GM10248 (cell line): ENCODE measurements around the gene CD3G.
"Not testable (repeated sequence)": the region's sequence is repeated elsewhere in the genome, so short reads cannot be mapped to it uniquely, and the experiment has no call there.

Experiments used
- CTCF ChIA-PET: fragments of 300-600 bp; sonication (Branson Sonifier 250); formaldehyde crosslinking; extraction: SDS; loops from one replicate; lab custom pipeline; 2021; ENCODE audit warnings: antibody characterized with exemption; lab: Yijun Ruan, JAX
- POLR2A ChIA-PET: fragments of 350-650 bp; sonication (Branson Sonifier 250); formaldehyde crosslinking; extraction: SDS; loops from one replicate; lab custom pipeline; 2020; ENCODE audit warnings: antibody characterized with exemption; lab: Yijun Ruan, JAX
- DNase-seq: peaks from one replicate; pipeline ENCODE4 v3.0.0; 2012; ENCODE audit errors: extremely low spot score
- TF ChIP-seq, protein P1 (sequence below): IDR thresholded peaks from 2 replicates; pipeline ENCODE4 v1.5.1; 2012; ENCODE audit warnings: mild to moderate bottlenecking, low read depth; ENCODE audit errors: extremely low read depth, missing control alignments, control extremely low read depth

The CD3G gene

DNA sequence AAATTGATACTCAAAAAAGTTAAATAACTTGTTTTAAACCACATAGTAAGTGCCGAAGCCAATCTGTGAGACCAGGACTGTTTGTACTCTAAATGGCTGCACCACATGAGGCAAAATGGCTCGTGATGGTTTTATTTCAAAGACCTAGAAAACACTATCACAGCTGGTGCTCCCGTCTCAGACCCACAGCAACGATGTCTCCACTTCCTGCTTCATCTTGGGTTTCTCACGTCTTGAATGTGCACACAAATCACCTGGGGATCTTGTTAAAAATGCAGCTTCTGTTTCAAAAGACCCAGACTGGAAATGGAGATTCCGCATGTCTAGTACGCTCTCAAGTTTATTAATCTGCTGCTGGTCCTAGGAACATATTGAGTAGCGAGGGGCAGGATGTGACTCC, 38.4 kb upstream of the CD3G start:
- TF ChIP-seq, protein P1, sequence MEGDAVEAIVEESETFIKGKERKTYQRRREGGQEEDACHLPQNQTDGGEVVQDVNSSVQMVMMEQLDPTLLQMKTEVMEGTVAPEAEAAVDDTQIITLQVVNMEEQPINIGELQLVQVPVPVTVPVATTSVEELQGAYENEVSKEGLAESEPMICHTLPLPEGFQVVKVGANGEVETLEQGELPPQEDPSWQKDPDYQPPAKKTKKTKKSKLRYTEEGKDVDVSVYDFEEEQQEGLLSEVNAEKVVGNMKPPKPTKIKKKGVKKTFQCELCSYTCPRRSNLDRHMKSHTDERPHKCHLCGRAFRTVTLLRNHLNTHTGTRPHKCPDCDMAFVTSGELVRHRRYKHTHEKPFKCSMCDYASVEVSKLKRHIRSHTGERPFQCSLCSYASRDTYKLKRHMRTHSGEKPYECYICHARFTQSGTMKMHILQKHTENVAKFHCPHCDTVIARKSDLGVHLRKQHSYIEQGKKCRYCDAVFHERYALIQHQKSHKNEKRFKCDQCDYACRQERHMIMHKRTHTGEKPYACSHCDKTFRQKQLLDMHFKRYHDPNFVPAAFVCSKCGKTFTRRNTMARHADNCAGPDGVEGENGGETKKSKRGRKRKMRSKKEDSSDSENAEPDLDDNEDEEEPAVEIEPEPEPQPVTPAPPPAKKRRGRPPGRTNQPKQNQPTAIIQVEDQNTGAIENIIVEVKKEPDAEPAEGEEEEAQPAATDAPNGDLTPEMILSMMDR = no peak

DNA sequence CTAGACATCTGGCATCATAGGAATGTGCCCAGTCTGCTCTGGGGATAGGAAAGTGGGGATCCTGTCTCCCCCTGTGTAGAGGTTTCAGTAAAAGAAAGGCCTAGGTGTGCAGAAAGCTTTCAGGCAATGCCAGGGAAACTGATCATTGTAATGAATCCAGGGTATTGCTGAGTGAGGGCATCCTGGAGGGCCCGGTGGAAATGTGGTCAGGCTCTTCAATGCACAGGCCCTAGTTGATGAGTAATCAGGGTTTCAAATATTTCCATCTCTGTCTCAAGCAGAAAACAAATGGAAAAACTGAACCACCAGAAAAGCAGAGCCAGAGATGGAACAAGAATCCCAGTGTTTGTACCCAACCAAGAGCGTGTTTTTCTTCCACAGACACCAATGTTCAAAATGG, 37.6 kb upstream of the CD3G start:
- TF ChIP-seq, protein P1 = no peak
- POLR2A ChIA-PET = no interaction called here
- DNase-seq = no peak
- CTCF ChIA-PET = no interaction called here

More for the DNA sequence above, 38.4 kb upstream of the CD3G start:
- no peak for DNase-seq
- POLR2A ChIA-PET = no interaction called here
- CTCF ChIA-PET = interaction anchor here (0.7 to 1.2 kb wide), 4 partner anchors 9 to 40 kb away, joined by 3 to 6 read pairs (median 4); no protein-coding TSS in a partner anchor

DNA sequence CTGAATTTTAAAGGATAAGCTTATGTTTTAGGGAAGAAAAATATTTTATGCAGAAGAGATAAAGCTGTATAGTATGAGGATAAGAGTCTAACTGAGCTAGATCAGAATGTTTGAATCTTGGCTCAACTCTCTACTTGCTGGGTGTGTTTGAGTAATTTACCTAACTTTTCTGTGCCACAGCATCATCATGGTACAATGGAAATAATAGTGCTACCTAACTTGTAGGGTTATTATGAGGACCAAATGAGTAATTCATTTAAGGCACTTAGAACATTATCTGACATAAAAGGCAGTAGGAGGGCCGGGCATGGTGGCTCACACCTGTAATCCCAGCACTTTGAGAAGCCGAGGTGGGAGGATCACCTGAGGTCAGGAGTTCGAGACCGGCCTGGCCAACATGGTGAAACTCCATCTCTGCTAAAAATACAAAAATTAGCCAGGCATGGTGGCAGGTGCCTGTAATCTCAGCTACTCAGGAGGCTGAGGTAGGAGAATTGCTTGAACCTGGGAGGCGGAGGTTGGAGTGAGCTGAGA, 35.1 kb upstream of the CD3G start:
- POLR2A ChIA-PET, DNase-seq: not testable (repeated sequence)
- CTCF ChIA-PET = interaction anchor here (0.8 to 2.3 kb wide), 8 partner anchors 9 to 165 kb away, joined by 3 to 13 read pairs (median 4); no protein-coding TSS in a partner anchor

DNA sequence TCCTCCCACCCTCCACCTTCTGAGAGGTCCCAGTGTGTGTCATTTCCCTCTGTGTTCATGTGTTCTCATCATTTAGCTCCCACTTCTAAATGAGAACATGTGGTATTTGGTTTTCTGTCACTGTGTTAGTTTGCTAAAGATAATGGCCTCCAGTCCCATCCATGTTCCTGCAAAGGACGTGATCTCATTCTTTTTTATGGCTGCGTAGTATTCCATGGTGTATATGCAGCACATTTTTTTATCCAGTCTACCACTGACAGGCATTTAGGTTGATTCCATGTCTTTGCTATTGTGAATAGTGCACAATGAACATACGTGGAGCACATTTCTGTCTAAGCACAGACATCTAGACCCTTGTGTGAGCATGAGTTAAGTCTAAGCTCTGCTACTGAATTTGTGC, 33.9 kb upstream of the CD3G start:
- CTCF ChIA-PET = interaction anchor here (1.0 to 2.7 kb wide), 4 partner anchors 10 to 51 kb away, joined by 3 to 12 read pairs (median 4); no protein-coding TSS in a partner anchor
- POLR2A ChIA-PET = no interaction called here
- no peak for DNase-seq
- TF ChIP-seq, protein P1 = no peak

DNA sequence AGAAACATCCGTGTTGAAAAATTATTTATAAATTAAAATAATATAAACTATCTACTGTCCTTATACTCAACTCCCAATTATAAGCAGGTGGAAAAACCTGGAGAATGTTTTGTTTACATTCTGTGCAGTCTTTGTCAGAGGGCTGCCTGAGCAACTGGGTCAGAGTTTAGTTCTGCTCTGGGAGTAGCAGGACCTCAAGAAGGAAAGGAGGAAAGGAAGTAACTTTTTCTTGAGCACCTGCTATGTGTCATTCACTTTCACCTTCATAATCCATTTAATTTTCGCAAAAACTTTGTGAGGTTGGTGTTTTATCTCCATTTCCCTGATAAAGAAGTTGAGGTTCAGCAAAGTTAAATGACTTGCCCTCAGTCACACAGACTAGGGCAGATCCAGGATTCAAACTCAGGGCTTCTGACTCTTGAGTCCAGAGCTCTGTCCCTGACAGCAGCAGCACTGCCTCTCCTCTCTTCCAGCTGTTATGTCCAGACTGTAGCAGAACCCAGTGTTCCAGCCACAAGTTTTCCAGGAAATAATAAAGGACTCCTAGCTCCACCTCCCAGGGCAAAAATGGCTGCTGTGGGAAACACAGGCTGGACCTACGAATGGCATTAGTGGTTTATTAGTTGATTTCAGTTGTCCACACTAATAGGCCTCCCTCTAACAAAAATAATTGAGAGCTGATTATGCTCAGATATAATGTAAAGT, 33.2 kb upstream of the CD3G start:
- ChIA-PET POLR2A (no interaction called here), CTCF (interaction anchor here (1.0 to 2.7 kb wide), 11 partner anchors 8 to 103 kb away, joined by 3 to 12 read pairs (median 4); no protein-coding TSS in a partner anchor)
- no peak for DNase-seq
- TF ChIP-seq, protein P1 = no peak

DNA sequence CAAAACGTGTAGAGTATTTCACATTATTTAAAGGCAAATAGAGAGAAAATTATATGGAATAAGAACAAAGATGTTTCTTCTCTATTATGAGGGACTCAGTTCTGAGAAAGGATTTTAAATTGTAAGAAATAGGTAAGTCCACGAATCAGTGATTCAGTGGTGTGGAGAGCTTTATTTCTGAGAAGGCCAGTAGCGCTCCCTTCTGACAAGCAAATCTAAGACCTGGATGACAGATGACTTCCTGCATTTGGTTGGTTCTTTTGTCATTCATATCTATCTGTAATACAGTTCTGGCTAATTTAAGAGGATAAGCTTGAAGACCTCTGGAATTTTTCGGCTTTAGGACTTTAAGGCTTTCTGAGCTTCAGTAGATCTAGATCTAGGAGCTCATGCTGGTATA, 32.6 kb upstream of the CD3G start:
- no peak for DNase-seq
- CTCF ChIA-PET = interaction anchor here (1.0 to 2.7 kb wide), 10 partner anchors 8 to 104 kb away, joined by 3 to 12 read pairs (median 4); no protein-coding TSS in a partner anchor
- TF ChIP-seq, protein P1 = no peak
- POLR2A ChIA-PET = interaction anchor here (0.6 kb wide), 1 partner anchor 124 kb away, joined by 4 read pairs; no protein-coding TSS in a partner anchor
